HG03457 (cell line): Measurements from ENCODE around the gene STOM.
"Not testable (repeated sequence)": the region's sequence is repeated elsewhere in the genome, so short reads cannot be mapped to it uniquely, and the experiment has no call there.

Source experiments
- ATAC-seq: cut with Tn5 transposase; IDR thresholded peaks from one replicate; pipeline ENCODE4 v1.9.1; 2021; ENCODE audit warnings: moderate number of reproducible peaks; ENCODE audit not compliant: unreplicated experiment

Gene STOM

GRCh38 chr9:121369595-121370265 is at the start of gene STOM:
Gene STOM, minus strand, starts transcription at chr9:121370250. Its CDS starts 63 bp downstream, at chr9:121370187.
- ATAC-seq, result peak; percentile 24

GRCh38 chr9:121411993-121412392 is 41.9 kb upstream of the STOM start:
- no peak for ATAC-seq

DNA sequence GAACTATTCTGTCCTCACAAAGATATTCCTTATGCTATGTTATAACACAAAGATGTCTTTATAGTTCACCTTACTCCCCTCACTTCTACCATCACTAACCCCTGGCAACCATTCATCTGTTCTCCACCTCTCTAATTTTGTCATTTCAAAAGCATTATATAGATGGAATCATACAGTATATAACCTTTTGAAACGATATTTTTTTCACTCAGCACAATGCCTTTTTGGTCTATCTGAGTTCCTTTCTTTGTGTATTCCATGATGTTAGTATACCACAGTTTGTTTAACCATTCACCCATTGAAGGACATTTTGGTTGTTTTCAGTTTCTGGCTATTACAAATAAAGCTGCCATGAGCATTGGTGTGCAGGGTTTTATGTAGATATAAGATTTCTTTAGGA is 35.8 kb upstream of the STOM start:
- ATAC-seq, result no peak

GRCh38 chr9:121404906-121405305 is 34.9 kb upstream of the STOM start:
- no peak for ATAC-seq

GRCh38 chr9:121399883-121400607 is 30.0 kb upstream of the STOM start:
- ATAC-seq, result no peak

- ATAC-seq, result no peak
Observed at GRCh38 chr9:121399126-121399882, 29.3 kb upstream of the STOM start.

DNA sequence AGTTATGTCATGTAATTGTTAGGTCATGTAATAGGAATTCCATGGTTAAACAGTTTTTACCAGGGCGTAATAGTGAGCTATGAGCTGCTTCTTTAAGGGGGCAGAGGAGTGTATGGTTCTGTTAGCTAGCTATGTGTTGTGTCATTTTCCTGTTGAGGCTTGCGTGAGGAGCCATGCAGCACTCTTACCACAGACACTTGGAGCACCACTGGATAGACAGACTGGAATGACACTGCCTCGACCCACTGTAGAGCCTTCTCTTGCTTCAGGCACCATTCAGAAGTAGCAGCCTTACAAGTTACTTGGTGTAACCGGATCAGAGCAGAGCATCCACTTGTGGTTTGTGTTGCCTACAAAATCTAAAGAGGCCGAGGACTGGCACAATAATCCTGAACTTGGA is 28.3 kb upstream of the STOM start:
- ATAC-seq, result no peak

GRCh38 chr9:121397277-121397676 is 27.2 kb upstream of the STOM start:
- ATAC-seq, result not testable (repeated sequence)

DNA sequence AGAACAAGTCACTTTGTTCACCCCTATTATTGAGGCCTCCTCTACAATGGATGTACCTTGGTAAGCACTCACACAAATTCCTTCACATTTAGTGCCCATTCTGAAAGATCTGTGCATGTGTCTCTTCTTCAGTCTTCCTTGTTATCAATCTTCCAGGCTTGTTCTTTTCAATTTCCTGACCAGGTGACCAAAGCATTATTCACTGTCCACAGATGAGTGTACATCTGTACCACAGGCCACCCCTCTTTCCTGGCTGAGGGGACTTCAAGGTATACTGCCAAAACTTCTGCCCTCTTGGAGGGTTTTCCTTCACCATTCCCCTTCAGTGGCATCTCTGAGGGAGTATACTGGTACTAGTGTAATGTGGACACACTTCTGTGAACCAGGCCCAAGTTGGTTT is 25.5 kb upstream of the STOM start:
- ATAC-seq, result no peak

DNA sequence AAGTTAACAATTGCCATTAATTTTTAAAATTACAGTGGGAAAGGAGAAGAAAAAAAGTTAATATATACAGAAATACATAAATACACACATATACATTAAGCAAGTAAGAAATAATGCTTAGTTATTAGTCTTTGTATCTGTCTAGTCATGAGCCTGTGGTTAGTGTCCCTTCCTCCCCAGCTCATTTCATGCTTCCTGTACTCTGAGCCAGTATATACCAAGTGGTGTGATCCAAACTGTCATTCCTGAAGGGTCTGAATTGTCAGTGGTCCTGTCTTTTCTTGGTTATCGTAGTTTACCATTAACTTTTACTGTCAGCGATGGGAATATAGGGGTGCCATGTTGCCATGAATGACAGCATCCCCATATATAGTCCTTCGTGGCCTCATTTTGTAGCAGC is 24.2 kb upstream of the STOM start:
- ATAC-seq, result no peak

DNA sequence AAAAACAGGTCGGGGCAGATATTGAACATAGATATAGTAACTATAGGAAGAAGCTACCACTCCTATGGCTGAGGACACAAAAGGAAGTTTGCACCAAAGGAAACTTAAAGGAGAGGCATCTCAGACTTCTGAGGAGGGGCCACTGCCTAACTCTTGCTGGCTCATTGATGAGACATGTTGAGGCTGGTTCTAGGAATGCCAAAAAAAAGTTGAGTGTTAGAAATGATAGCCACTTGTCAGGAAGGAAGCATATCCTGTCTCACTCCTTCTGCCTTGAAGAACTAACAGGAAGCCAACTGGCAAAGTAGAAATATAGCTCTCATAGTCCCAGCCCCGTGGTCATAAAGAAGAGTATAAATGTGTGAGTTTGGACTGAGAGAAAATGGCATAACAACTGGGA is 23.3 kb upstream of the STOM start:
- no peak for ATAC-seq

- ATAC-seq, result no peak
Observed at GRCh38 chr9:121390372-121390771, 20.3 kb upstream of the STOM start.

GRCh38 chr9:121388140-121388905 is 18.3 kb upstream of the STOM start:
- no peak for ATAC-seq

GRCh38 chr9:121386442-121387175 is 16.6 kb upstream of the STOM start:
- ATAC-seq, result no peak

- ATAC-seq, result no peak
Observed at GRCh38 chr9:121383715-121384114, 13.7 kb upstream of the STOM start.

- no peak for ATAC-seq
Observed at GRCh38 chr9:121380846-121381245, 10.8 kb upstream of the STOM start.

DNA sequence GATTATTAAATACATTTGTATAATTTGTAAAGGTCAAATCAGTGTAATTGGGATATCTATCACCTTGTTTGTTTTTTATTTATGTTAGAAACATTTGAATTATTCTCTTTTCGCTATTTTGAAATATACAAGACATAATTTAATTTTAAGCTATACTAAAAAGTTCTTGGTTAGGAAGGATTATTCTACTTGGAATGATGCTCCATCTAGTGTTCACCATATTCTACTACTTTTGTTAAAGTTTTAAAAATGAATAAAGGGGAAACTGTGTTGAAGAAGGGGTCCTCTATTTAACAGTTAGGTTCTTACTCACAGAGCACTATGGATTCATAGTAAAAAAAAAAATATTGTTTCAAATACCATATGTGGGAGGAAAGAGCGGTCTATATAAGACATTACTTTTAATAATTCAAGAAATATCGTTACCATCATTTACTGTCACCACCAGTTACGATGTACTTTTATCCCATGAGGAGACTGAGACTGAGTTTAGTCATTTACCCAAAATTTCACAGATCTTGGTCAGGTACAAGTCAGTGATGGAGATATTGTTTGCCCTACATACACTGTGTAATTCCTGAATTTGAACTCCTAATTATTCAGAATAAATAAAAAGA is 6.3 kb upstream of the STOM start:
- no peak for ATAC-seq

- no peak for ATAC-seq
Observed at GRCh38 chr9:121373011-121373729, 3.1 kb upstream of the STOM start.

DNA sequence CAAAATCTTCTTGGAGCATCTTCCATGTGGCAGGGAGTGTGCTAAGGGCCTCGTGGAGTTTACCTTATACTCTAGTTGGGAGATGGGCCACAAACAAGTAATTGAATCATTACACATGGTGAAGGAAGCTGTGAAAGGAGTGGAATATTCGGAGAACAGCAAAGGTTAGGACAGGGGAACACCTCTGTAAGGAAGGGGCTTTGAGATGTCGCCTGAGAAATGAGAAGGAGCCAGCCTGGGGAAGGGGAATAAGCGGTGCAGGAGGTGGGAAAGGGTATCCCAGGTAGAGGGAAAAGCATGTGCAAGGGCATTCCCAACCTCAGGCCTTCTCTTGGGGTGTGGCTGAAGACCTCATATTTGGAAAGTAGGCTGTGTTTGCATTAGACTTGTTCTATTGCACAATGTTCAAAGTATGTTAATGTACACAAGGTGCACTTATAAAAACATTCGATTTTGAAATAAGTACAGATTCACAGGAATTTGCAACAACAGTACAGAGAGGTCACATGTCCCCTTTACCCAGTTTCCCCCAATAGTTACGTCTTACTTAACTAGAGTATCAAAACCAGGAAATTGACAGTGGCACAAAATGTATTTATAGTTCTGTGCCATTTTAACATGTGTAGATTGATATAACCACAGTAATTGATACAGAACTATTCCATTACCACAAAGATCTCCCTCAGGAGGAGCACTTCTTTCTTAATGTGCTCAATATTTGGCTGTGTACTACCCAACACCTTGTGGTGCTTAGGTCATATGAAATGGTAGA is 2.4 kb upstream of the STOM start:
- no peak for ATAC-seq
